Spleen (tissue), 7 donors: ENCODE data around the gene TRIP4.

Source experiments
- POLR2AphosphoS5 ChIP-seq, 3 donors: sonication (generic); formaldehyde crosslinking; IDR thresholded peaks; one replicate each; pipeline ENCODE4 v1.5.1; 2017; ENCODE audit warnings: antibody characterized with exemption in 3 of 3
- TF ChIP-seq, protein P1 (sequence below), 11 experiments: fragments of 200-600 bp in 7 of 11; fragments of 450-650 bp in 4 of 11; sonication (generic) in 4 of 11; IDR thresholded peaks in 8 of 11; conservative IDR thresholded peaks in 3 of 11; 1 replicate in 7 of 11; 2 replicates in 4 of 11; pipeline versions ENCODE4 v1.4.0 to v1.8.0; 2016 to 2021; ENCODE audit warnings: antibody characterized with exemption in 11 of 11, inconsistent platforms in 4 of 11, mild to moderate bottlenecking in 1 of 11
- donor health status: DM: no; HTN: no; CAD: no; lungs with moderate emphysema.
- donor health status: DM: no; HTN: no; CAD: no.
- donor health status: DM: no; HTN: no; CAD: no.

- TF ChIP-seq, protein P1, sequence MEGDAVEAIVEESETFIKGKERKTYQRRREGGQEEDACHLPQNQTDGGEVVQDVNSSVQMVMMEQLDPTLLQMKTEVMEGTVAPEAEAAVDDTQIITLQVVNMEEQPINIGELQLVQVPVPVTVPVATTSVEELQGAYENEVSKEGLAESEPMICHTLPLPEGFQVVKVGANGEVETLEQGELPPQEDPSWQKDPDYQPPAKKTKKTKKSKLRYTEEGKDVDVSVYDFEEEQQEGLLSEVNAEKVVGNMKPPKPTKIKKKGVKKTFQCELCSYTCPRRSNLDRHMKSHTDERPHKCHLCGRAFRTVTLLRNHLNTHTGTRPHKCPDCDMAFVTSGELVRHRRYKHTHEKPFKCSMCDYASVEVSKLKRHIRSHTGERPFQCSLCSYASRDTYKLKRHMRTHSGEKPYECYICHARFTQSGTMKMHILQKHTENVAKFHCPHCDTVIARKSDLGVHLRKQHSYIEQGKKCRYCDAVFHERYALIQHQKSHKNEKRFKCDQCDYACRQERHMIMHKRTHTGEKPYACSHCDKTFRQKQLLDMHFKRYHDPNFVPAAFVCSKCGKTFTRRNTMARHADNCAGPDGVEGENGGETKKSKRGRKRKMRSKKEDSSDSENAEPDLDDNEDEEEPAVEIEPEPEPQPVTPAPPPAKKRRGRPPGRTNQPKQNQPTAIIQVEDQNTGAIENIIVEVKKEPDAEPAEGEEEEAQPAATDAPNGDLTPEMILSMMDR (IDR thresholded peaks at IDR 0.05 in 8 of 11, conservative IDR thresholded peaks at IDR 0.05 in 3 of 11) = no peak
- TF ChIP-seq POLR2AphosphoS5 (IDR thresholded peaks at IDR 0.05) = no peak
Observed at GRCh38 chr15:64437982-64438381, 50.3 kb downstream of the TRIP4 start.
